DMS114 treated with DMSO at 0.1 percent for 48 hours (cell line): ENCODE measurements around the gene DHFR.
"Not testable (repeated sequence)": the region's sequence is repeated elsewhere in the genome, so short reads cannot be mapped to it uniquely, and the experiment has no call there.

ENCODE experiments used
- DNase-seq: peaks from one replicate; lab custom pipeline; 2025; ENCODE audit not compliant: unreplicated experiment; lab: John Stamatoyannopoulos, UW

Gene DHFR

DNA sequence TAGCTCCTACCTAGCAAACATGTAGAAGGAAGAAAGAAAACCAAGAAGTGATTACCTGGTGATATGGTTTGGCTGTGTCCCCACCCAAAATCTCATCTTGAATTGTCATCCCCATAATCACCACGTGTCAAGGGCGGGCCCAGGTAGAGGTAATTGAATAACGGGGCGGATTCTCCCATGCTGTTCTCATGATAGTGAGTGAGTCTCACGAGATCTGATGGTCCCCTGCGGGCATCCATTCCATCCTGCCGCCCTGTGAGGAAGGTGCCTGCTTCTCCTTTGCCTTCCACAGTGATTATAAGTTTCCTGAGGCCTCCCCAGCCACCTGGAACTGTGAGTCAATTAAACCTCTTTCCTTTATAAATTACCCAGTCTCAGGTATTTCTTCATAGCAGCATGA lies 57.3 kb downstream of the DHFR start:
- DNase-seq, result no peak

DNA sequence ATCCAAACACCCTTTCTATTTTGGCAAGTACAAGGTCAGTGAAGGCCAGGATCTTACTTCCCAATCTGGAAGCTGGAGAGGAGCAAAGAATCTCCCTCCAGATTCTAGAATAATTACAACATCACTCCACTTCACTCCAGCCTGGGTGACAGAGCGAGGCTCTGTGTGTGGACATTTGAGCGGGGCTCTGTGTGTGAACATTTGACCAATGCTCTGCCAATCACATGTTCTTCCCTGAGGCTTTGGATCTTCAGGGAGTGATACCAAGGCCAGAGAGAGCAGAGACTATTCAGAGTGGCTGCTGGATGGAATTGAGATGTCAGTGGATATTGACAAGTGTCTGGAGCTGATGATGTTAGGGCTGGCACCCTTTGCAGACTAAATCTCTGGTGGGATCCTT lies 60.0 kb downstream of the DHFR start:
- no peak for DNase-seq

DNA sequence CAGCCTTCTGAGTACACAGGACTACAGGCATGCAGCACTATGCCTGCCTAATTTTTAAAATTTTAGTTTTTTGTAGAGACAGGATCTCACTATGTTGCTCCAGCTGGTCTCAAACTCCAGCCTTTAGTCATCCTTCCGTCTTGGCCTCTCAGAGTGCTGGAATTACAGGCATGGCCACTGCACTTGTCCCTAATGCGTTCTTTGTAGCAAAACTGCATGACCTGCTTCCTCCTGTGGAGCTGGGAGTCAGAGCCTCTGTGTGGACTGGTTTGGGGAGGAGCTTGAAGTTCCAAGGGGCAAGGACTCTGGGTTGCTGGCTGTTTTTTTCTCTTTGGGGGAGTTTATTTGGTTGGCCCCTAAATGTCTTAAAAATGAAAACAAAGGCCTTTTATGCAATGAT lies 62.0 kb downstream of the DHFR start:
- no peak for DNase-seq

- DNase-seq, result no peak
Observed at GRCh38 chr5:80592105-80592504, 62.7 kb downstream of the DHFR start.

DNA sequence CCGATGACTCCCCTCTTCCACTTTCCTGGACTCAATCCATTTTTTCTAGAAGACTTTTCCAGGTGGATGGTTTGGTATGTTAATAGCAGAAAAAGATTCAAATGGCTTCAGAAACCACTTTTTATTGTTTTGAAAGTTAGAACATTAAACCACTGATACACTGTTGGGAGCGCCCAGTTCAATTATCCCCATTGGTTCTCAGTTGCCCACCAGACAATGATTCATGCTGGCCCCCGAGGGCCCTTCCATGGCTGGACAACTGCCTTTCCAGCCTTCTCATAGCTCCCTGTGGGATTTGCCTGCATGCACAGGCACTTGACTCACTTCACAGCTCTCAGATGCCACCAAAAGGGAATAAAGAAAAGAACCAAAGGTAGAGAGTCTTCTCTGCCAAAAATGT lies 63.4 kb downstream of the DHFR start:
- no peak for DNase-seq

- no peak for DNase-seq
Observed at GRCh38 chr5:80590766-80591165, 64.0 kb downstream of the DHFR start.

DNA sequence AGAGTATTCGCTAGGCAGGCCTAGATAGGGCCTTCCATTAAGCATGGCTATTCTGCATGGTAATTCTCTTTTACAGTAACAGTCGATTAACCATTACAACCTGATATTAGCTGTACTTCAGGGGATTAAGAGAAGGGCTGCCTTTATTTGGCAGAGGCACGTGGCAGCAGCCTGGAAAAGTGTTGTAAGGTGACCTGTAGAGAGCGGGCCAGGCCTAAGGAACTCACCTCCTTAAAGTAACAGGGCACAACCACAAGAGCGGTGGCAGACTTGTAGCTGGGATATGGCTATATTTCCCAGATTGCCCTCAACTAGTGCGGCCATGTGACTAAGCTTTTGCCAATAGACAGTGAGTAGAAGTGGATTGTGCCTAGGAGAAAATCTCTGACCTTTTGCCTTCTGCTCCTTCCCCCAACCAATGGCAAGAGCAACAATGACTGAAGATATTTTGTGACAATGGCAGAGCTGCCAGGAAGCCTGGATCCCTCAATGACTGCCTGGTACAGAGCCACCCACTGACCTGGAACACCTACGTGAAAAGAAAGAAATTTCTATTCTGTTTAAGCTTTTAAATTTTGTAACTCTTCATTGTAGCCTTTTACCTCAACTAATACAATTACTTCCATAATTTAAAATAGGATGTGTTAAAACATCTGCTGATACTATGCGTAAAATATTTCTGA lies 65.8 kb downstream of the DHFR start:
- DNase-seq, result no peak

- DNase-seq, result no peak
Observed at GRCh38 chr5:80584770-80585169, 70.0 kb downstream of the DHFR start.

DNA sequence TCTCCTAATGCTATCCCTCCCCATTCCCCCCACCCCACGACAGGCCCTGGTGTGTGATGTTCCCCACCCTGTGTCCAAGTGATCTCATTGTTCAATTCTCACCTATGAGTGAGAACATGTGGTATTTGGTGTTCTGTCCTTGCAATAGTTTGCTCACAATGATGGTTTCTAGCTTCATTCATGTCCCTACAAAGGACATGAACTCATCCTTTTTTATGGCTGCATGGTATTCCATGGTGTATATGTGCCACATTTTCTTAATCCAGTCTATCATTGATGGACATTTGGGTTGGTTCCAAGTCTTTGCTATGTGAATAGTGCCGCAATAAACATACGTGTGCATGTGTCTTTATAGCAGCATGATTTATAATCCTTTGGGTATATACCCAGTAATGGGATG lies 74.5 kb downstream of the DHFR start:
- not testable (repeated sequence) for DNase-seq

- no peak for DNase-seq
Observed at GRCh38 chr5:80579050-80579449, 75.7 kb downstream of the DHFR start.

- no peak for DNase-seq
Observed at GRCh38 chr5:80577707-80578106, 77.1 kb downstream of the DHFR start.

DNA sequence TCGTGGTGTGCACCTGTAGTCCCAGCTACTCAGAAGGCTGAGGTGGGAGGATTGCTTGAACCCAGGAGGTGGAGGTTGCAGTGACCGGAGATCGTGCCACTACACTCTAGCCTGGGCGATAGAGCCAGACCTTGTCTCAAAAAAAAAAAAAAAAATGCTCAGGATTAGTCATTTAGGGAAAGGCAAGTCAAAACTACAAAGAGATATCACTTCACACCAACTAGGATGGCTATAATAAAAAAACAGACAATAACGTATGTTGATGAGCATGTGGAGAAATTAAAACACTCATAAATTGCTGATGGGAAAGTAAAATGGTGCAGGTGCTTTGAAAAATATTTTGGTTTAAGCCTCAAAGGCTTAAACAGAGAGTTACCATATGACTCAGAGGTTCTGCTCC lies 78.4 kb downstream of the DHFR start:
- no peak for DNase-seq
